ENCODE measurements around the gene PRICKLE2.

PRICKLE2 gene

DNA sequence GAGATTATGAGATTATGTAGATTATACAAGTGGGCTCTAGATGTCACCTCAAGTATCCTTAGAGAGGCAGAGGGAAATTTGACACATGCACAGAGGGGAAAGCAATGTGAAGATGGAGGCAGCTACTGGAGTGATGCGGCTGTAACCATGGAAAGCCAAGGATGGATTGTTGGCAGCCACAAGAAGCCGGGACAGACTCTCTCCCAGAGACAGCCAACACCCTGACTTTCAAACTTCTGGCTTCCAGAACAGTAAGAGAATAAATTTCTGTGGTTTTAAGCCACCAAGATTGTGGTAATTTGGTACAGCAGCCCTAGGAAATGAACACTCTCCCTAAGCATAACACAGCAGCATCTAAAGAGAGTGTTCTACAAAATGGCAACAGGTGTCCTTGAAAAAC lies 34.4 kb upstream of the PRICKLE2 start:
- TF ChIP-seq TAF1 (IDR thresholded peaks at IDR 0.05; ENCODE audit: borderline replicate concordance, insufficient read depth, low read length) (no peak), POLR2AphosphoS5 (IDR thresholded peaks at IDR 0.05; ENCODE audit: low read depth, low read length) (no peak), REST (IDR thresholded peaks at IDR 0.05; ENCODE audit: insufficient read depth in 1 of 2, low read depth in 2 of 2, low read length in 2 of 2) (no peak)

- no peak for TF ChIP-seq TAF1 (IDR thresholded peaks at IDR 0.05; ENCODE audit: borderline replicate concordance, insufficient read depth, low read length)
- no peak for TF ChIP-seq FOXP2 (optimal IDR thresholded peaks at IDR 0.05; ENCODE audit: borderline replicate concordance, extremely low read depth, extremely low read length, insufficient read depth)
- TF ChIP-seq SIN3A (IDR thresholded peaks at IDR 0.05; ENCODE audit: borderline replicate concordance, insufficient read depth, low read length): no peak
- TF ChIP-seq REST (IDR thresholded peaks at IDR 0.05; ENCODE audit: insufficient read depth in 1 of 2, low read depth in 2 of 2, low read length in 2 of 2): no peak
- TF ChIP-seq POLR2AphosphoS5 (IDR thresholded peaks at IDR 0.05; ENCODE audit: low read depth, low read length): no peak
Observed at GRCh38 chr3:64257100-64257755, 32.0 kb upstream of the PRICKLE2 start.

- TF ChIP-seq FOXP2 (optimal IDR thresholded peaks at IDR 0.05; ENCODE audit: borderline replicate concordance, extremely low read depth, extremely low read length, insufficient read depth) (no peak), TAF1 (IDR thresholded peaks at IDR 0.05; ENCODE audit: borderline replicate concordance, insufficient read depth, low read length) (no peak), POLR2AphosphoS5 (IDR thresholded peaks at IDR 0.05; ENCODE audit: low read depth, low read length) (no peak), SIN3A (IDR thresholded peaks at IDR 0.05; ENCODE audit: borderline replicate concordance, insufficient read depth, low read length) (no peak), REST (IDR thresholded peaks at IDR 0.05; ENCODE audit: insufficient read depth in 1 of 2, low read depth in 2 of 2, low read length in 2 of 2) (no peak)
Observed at GRCh38 chr3:64255741-64256340, 30.6 kb upstream of the PRICKLE2 start.

DNA sequence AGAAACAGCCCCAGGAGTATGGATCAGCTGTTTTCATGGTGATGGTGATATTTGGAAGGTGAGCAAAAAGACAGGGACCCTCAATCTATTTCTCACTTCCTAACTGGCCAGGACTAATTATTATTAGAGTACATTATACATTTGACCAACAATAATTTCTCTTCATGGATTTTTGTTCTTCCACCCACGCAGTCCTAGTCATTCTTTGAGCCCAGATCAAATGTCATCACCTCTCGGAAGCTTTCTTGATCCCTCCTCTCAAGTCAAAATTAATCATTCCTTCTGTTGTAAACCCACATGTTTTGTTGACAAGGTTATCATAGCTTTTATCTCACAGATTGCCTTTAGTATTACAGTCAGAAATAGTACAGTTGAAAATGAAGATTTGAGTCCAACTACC lies 29.2 kb upstream of the PRICKLE2 start:
- TF ChIP-seq FOXP2 (optimal IDR thresholded peaks at IDR 0.05; ENCODE audit: borderline replicate concordance, extremely low read depth, extremely low read length, insufficient read depth): no peak
- no peak for TF ChIP-seq SIN3A (IDR thresholded peaks at IDR 0.05; ENCODE audit: borderline replicate concordance, insufficient read depth, low read length)
- no peak for TF ChIP-seq TAF1 (IDR thresholded peaks at IDR 0.05; ENCODE audit: borderline replicate concordance, insufficient read depth, low read length)
- no peak for TF ChIP-seq POLR2AphosphoS5 (IDR thresholded peaks at IDR 0.05; ENCODE audit: low read depth, low read length)
- no peak for TF ChIP-seq REST (IDR thresholded peaks at IDR 0.05; ENCODE audit: insufficient read depth in 1 of 2, low read depth in 2 of 2, low read length in 2 of 2)

All from PFSK-1 (cell line).